GM12878 (cell line): ENCODE results near the gene C1QTNF8.

Source experiments
- CEBPB ChIP-seq, 2 experiments: fragments of 150-350 bp in 1 of 2; IDR thresholded peaks; 2 replicates each; pipeline ENCODE4 v1.6.1; 2012 to 2014; ENCODE audit warnings: low read depth in 2 of 2, low read length in 2 of 2, borderline replicate concordance in 1 of 2, inconsistent platforms in 1 of 2
- CTCF ChIP-seq, 3 experiments: IDR thresholded peaks in 2 of 3; conservative IDR thresholded peaks in 1 of 3; 2 replicates each; pipeline ENCODE4 v1.5.1; 2011; ENCODE audit warnings: low read depth in 3 of 3, low read length in 3 of 3, mild to moderate bottlenecking in 3 of 3, control low read depth in 2 of 3, moderate library complexity in 2 of 3, inconsistent platforms in 1 of 3, mixed read lengths in 1 of 3; ENCODE audit not compliant: control insufficient read depth in 2 of 3, insufficient read depth in 1 of 3; ENCODE audit errors: extremely low read depth in 1 of 3
- JUND ChIP-seq: IDR thresholded peaks from 2 replicates; pipeline ENCODE4 v1.6.1; 2012; ENCODE audit warnings: low read depth, mild to moderate bottlenecking, low read length, improper control_type of control experiment, moderate library complexity
- NBN ChIP-seq: fragments of 450-650 bp; IDR thresholded peaks from 2 replicates; pipeline ENCODE4 v1.6.1; 2016
- SIN3A ChIP-seq: IDR thresholded peaks from 2 replicates; pipeline ENCODE4 v1.6.1; 2012; ENCODE audit warnings: low read depth, low read length, improper control_type of control experiment
- SREBF2 ChIP-seq: IDR thresholded peaks from 2 replicates; pipeline ENCODE4 v1.6.1; 2012; ENCODE audit warnings: mild to moderate bottlenecking, low read length
- SRF ChIP-seq, 2 experiments: IDR thresholded peaks; 2 replicates each; pipeline ENCODE4 v1.6.1; 2011; ENCODE audit warnings: low read depth in 2 of 2, low read length in 2 of 2, mild to moderate bottlenecking in 1 of 2, moderate library complexity in 1 of 2

GRCh38 chr16:1048442-1049112, 47.5 kb downstream of the C1QTNF8 start:
- TF ChIP-seq SRF (IDR thresholded peaks at IDR 0.05; ENCODE audit: low read depth in 2 of 2, low read length in 2 of 2) (no peak), NBN (no peak), CTCF (IDR thresholded peaks at IDR 0.05 in 2 of 3, conservative IDR thresholded peaks at IDR 0.05 in 1 of 3; ENCODE audit: control insufficient read depth in 2 of 3, extremely low read depth in 1 of 3, insufficient read depth in 1 of 3, low read depth in 3 of 3, low read length in 3 of 3) (no peak), JUND (no peak), SIN3A (no peak), CEBPB (IDR thresholded peaks at IDR 0.05; ENCODE audit: borderline replicate concordance in 1 of 2, low read depth in 2 of 2, low read length in 2 of 2) (no peak), SREBF2 (no peak)
